PFSK-1 (cell line): Measurements from ENCODE around the gene TSPAN16.

Source experiments
- FOXP2 ChIP-seq: optimal IDR thresholded peaks from 2 replicates; pipeline ENCODE3; 2011; ENCODE audit warnings: borderline replicate concordance, control low read depth, inconsistent platforms; ENCODE audit not compliant: insufficient read depth; ENCODE audit errors: extremely low read length, extremely low read depth
- POLR2AphosphoS5 ChIP-seq: IDR thresholded peaks from 2 replicates; pipeline ENCODE4 v1.6.1; 2012; ENCODE audit warnings: low read depth, mild to moderate bottlenecking, control low read depth, low read length, moderate library complexity
- SIN3A ChIP-seq: IDR thresholded peaks from 2 replicates; pipeline ENCODE4 v1.6.1; 2012; ENCODE audit warnings: mild to moderate bottlenecking, low read length, moderate library complexity, borderline replicate concordance; ENCODE audit not compliant: insufficient read depth
- TAF1 ChIP-seq: IDR thresholded peaks from 2 replicates; pipeline ENCODE4 v1.6.1; 2012; ENCODE audit warnings: low read length, control low read depth, borderline replicate concordance; ENCODE audit not compliant: insufficient read depth
- TF ChIP-seq, protein P1 (sequence below), 2 experiments: IDR thresholded peaks; 2 replicates each; pipeline versions ENCODE4 v1.6.1 to v1.8.0; 2011 to 2012; ENCODE audit warnings: low read depth in 2 of 2, low read length in 2 of 2, control low read depth in 1 of 2, inconsistent platforms in 1 of 2, mild to moderate bottlenecking in 1 of 2, moderate library complexity in 1 of 2; ENCODE audit not compliant: insufficient read depth in 1 of 2

Gene TSPAN16

DNA sequence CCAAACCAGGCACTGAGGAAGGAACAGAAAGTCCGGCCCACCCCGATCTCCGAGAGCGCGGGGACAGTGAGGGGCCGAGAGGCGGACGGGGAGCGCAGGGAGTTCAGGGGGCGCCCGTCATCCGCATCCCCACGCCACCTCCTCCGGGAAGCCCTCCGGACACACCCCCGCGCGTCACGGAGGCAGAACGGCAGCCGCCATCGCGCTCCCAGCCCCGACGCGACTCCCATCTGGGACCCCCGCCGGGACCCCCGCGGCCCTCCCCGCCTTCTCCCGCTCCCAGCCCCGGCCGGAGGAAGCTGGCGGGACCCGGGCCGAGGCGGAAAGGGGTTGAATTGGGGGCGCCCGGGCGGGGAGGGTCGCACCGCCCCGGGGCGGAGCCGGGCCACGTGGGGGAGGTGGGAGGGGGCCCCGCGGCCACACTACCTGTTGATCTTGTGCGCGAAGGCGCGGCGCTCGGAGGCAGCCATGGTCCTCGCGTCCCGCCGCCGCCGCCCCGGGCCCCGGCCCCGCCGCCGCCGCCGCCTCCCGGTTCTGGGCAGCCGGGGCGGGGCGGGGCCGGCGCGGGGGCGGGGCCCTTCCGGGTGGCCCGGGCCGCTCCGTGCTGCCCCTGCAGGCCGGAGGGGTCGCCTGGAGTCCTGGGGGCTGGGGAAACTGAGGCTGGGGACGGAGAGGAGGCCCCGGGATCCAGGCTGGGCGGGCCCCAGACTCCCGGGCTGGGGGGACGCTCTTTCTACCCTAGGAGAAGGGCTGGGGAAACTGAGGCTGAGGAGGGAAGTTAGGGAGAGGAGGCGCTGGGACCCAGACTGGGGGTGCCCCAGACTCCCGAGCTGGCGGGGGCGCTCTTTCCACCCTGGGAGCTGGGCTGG is 33.8 kb upstream of the TSPAN16 start, which contains the start of gene DOCK6:
TSS of gene DOCK6 (minus strand) at position 554 of the 869 bp plus-strand sequence. CDS start at position 470, 84 bp downstream.
- peak; percentile 33 for TF ChIP-seq FOXP2
- no peak for TF ChIP-seq SIN3A

DNA sequence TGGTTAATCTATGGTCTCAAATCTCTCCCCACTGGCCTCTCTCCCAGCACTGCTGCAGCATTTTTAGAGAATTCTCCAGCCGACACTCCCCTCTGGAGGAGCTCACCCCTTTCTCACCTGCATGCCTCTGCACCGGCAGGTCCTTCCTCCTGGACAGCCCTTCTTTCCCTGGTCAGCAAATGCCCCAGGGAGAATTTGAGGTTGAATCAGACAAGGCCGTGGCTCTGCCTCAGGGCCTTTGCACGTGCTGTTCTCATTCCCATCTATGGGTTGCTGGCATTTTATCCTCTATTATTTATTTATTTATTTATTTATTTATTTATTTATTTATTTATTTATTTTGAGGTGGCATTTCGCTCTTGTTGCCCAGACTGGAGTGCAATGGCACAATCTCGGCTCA is 32.2 kb upstream of the TSPAN16 start:
- TF ChIP-seq POLR2AphosphoS5 (no peak), TAF1 (no peak), SIN3A (no peak), FOXP2 (no peak)
- TF ChIP-seq, protein P1, sequence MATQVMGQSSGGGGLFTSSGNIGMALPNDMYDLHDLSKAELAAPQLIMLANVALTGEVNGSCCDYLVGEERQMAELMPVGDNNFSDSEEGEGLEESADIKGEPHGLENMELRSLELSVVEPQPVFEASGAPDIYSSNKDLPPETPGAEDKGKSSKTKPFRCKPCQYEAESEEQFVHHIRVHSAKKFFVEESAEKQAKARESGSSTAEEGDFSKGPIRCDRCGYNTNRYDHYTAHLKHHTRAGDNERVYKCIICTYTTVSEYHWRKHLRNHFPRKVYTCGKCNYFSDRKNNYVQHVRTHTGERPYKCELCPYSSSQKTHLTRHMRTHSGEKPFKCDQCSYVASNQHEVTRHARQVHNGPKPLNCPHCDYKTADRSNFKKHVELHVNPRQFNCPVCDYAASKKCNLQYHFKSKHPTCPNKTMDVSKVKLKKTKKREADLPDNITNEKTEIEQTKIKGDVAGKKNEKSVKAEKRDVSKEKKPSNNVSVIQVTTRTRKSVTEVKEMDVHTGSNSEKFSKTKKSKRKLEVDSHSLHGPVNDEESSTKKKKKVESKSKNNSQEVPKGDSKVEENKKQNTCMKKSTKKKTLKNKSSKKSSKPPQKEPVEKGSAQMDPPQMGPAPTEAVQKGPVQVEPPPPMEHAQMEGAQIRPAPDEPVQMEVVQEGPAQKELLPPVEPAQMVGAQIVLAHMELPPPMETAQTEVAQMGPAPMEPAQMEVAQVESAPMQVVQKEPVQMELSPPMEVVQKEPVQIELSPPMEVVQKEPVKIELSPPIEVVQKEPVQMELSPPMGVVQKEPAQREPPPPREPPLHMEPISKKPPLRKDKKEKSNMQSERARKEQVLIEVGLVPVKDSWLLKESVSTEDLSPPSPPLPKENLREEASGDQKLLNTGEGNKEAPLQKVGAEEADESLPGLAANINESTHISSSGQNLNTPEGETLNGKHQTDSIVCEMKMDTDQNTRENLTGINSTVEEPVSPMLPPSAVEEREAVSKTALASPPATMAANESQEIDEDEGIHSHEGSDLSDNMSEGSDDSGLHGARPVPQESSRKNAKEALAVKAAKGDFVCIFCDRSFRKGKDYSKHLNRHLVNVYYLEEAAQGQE (IDR thresholded peaks at IDR 0.05; ENCODE audit: insufficient read depth in 1 of 2, low read depth in 2 of 2, low read length in 2 of 2), result no peak

DNA sequence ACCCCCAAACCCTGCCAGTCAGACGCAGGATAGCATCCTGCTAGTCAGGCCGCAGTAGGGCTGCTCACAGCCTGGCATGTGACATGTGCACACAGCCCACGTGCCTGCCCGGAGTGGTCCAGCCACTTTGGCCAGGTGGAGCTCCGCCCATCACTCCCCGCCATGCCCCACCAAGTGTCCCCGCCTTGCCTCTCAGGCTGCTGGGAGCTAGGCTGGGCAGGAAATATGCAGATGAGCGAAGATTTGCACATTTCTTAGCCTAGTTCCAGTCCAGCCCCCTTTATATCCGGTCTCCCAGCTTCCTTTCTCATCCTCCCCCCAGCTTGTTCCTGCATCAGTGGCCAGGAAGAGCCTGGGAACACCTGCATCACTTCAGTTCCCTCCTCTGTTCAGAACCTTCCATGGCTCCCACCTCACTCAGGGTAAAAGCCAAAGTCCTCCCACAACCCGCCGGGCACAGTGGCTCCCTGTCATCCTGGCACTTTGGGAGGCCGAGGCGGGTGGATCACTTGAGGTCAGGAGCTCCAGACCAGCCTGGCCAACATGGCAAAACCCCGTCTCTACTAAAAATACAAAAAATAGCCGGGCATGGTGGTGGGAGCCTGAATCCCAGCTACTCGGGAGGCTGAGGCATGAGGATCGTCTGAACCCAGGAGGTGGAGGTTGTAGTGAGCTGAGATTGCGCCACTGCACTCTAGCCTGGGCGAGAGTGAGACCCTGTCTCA is 31.3 kb upstream of the TSPAN16 start:
- peak; percentile 35 for TF ChIP-seq FOXP2
- TF ChIP-seq TAF1, result no peak

DNA sequence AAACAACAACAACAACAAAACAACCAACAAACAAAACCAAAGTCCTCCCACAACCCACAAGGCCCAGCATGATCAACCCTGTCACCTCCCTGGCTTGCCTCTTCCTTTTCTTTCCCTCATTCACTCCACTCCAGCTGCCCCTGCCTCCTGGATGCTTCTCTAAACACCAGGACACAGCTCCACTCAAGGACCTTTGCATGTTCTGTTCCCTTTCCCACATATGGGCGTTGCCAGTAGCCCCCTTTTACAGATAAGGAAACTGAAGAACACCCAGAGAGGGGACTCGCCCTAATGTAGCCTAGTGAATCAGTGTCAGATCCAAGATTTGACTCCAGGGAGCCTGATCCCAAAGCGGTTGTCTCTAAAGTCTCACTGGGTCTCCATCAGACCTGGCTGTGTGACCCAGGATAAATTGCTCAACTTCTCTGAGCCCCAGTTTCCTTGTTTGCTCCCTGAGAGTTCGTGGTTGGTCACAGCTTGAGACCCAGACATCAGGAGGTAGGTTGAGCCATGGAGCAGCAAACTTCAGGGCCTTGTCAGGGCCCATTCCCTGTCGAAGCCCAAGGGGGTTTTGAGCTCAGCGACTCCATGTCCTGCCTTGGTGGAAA is 30.7 kb upstream of the TSPAN16 start:
- TF ChIP-seq FOXP2 (no peak), SIN3A (no peak), TAF1 (no peak)

DNA sequence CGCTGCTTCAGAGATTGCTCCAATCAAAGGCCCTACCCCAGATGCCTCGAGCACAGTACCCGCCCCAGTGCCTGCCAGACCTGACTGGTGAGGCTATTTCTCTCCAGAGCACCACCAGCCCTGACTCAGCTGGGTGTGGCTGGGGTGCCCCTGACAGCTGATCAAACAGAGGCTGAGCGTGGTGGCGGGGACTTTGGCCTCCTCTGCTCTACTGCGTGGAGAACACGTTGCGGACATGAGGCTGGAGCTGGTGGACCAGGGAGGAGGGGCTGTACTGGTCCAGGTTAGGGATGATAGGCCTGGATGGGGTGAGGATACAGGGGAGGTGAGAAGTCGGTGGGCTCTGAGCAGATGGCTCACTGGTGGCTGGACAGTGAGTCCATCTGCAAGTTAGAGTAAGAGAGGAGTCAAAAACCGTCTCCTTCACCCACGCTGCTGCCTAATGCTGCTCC is 30.1 kb upstream of the TSPAN16 start:
- TF ChIP-seq, protein P1 (IDR thresholded peaks at IDR 0.05; ENCODE audit: insufficient read depth in 1 of 2, low read depth in 2 of 2, low read length in 2 of 2), result no peak
- TF ChIP-seq TAF1 (no peak), FOXP2 (no peak), POLR2AphosphoS5 (no peak), SIN3A (no peak)

DNA sequence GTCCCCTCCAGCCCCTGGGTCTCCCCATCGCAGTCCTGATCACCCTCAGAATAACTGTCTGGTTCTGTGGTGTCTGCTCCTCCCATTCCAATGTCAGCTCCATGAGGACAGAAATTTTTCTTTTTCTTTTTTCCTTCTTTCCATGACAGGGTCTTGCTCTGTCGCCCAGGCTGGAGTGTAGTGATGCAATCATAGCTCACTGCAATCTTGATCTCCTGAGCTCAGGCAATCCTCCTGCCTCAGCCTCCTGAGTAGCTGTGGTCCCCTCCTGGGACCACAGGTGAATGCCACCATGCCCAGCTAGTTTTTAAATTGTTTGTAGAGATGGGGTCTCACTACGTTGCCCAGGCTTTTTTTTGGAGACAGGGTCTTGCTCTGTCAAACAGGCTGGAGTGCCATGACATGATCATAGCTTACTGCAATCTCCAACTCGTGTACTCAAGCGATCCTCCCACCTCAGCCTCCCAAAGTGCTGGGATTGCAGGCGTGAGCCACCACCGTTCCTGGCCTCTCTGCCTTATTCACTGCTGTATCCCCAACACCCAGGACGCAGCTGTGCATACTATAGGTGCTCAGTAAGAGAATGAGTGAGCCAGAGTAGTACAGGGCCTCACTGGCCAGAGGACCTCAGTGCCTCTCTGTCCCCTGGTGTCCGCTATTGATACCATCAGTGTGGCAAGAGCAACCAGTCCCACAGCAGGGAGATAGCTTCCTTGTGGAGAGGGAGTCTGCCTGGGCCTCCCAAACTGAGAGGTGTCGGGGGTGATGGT is 28.5 kb upstream of the TSPAN16 start:
- no peak for TF ChIP-seq SIN3A
- TF ChIP-seq POLR2AphosphoS5, result no peak
- TF ChIP-seq, protein P1 (IDR thresholded peaks at IDR 0.05; ENCODE audit: insufficient read depth in 1 of 2, low read depth in 2 of 2, low read length in 2 of 2), result no peak
- TF ChIP-seq TAF1, result no peak
- no peak for TF ChIP-seq FOXP2
